HEK293 (cell line): Measurements from ENCODE around the gene TAF15.

Experiments
- CTCF ChIA-PET: fragments of 350-600 bp; formaldehyde crosslinking; extraction: SDS; loops from one replicate; lab custom pipeline; 2021; ENCODE audit warnings: antibody characterized with exemption; lab: Yijun Ruan, JAX
- POLR2A ChIA-PET: fragments of 300-600 bp; formaldehyde crosslinking; extraction: SDS; loops from one replicate; lab custom pipeline; 2020; ENCODE audit warnings: antibody characterized with exemption, inconsistent platforms; lab: Yijun Ruan, JAX
- H3K27ac ChIP-seq: fragments of 200-500 bp; sonication (Bioruptor generic); 2 replicates; pipeline ENCODE4 v1.5.1; 2014; ENCODE audit warnings: low read depth, low read length, control low read depth, inconsistent platforms; ENCODE audit errors: extremely low read depth
- H3K36me3 ChIP-seq, 2 experiments: fragments of 200-500 bp in 1 of 2; sonication (Bioruptor generic) in 1 of 2; 1 replicate in 1 of 2; 2 replicates in 1 of 2; pipeline ENCODE4 v1.5.1; 2014 to 2017; ENCODE audit warnings: inconsistent platforms in 2 of 2, low read length in 2 of 2; ENCODE audit not compliant: control insufficient read depth in 2 of 2, insufficient read depth in 1 of 2
- H3K4me1 ChIP-seq: fragments of 200-500 bp; sonication (Bioruptor generic); 2 replicates; pipeline ENCODE4 v1.5.1; 2014; ENCODE audit warnings: mild to moderate bottlenecking, low read length, inconsistent platforms; ENCODE audit not compliant: control insufficient read depth, insufficient read depth
- H3K4me3 ChIP-seq: 2 replicates; pipeline ENCODE4 v1.5.1; 2011; ENCODE audit warnings: low read depth, mild to moderate bottlenecking, control low read depth, low read length, moderate library complexity
- H3K9me3 ChIP-seq: fragments of 200-500 bp; sonication (Bioruptor generic); 2 replicates; pipeline ENCODE4 v1.5.1; 2014; ENCODE audit warnings: low read depth, low read length, inconsistent platforms; ENCODE audit not compliant: control insufficient read depth, insufficient read depth
- PRDM1 ChIP-seq: fragments of 450-650 bp; formaldehyde crosslinking; IDR thresholded peaks from 2 replicates; pipeline ENCODE4; 2016; ENCODE audit warnings: missing biosample characterization, missing genetic modification characterization
- TCF7L2 ChIP-seq: IDR thresholded peaks from 2 replicates; pipeline ENCODE4 v1.6.1; 2011; ENCODE audit warnings: low read depth, mild to moderate bottlenecking, inconsistent platforms, low read length, moderate library complexity, borderline replicate concordance
- TRIM28 ChIP-seq: IDR thresholded peaks from 2 replicates; pipeline ENCODE4 v1.6.1; 2011; ENCODE audit warnings: low read length, control low read depth, borderline replicate concordance
- ZFP41 ChIP-seq: fragments of 450-650 bp; formaldehyde crosslinking; IDR thresholded peaks from 2 replicates; pipeline ENCODE4 v1.5.1; 2016; ENCODE audit warnings: missing biosample characterization, missing genetic modification characterization, borderline replicate concordance
- ZNF112 ChIP-seq: fragments of 450-650 bp; formaldehyde crosslinking; IDR thresholded peaks from 2 replicates; pipeline ENCODE4 v1.5.0; 2017; ENCODE audit warnings: missing biosample characterization, missing genetic modification characterization
- ZNF266 ChIP-seq: fragments of 450-650 bp; formaldehyde crosslinking; IDR thresholded peaks from 2 replicates; pipeline ENCODE4 v1.5.1; 2016; ENCODE audit warnings: missing biosample characterization, missing genetic modification characterization, low read depth
- ZNF302 ChIP-seq: fragments of 450-650 bp; formaldehyde crosslinking; IDR thresholded peaks from 2 replicates; pipeline ENCODE4 v1.5.1; 2016; ENCODE audit warnings: missing biosample characterization, missing genetic modification characterization, low read depth
- ZNF514 ChIP-seq: fragments of 450-650 bp; formaldehyde crosslinking; IDR thresholded peaks from 2 replicates; pipeline ENCODE4 v1.5.1; 2016; ENCODE audit warnings: missing biosample characterization, missing genetic modification characterization
- ZNF596 ChIP-seq: fragments of 450-650 bp; IDR thresholded peaks from 2 replicates; pipeline ENCODE4 v1.5.0; 2018; ENCODE audit warnings: missing biosample characterization, mild to moderate bottlenecking, missing genetic modification characterization, moderate library complexity
- ZNF624 ChIP-seq: fragments of 450-650 bp; formaldehyde crosslinking; IDR thresholded peaks from 2 replicates; pipeline ENCODE4 v1.5.1; 2017; ENCODE audit warnings: missing biosample characterization, missing genetic modification characterization
- TF ChIP-seq, protein P1 (sequence below): fragments of 450-650 bp; formaldehyde crosslinking; IDR thresholded peaks from 2 replicates; pipeline ENCODE4 v1.5.1; 2016; ENCODE audit warnings: missing biosample characterization, missing genetic modification characterization
- TF ChIP-seq, protein P2 (sequence below): fragments of 450-650 bp; IDR thresholded peaks from 2 replicates; pipeline ENCODE4 v1.5.1; 2018; ENCODE audit warnings: missing biosample characterization, missing genetic modification characterization
- TF ChIP-seq, protein P3 (sequence below): fragments of 450-650 bp; formaldehyde crosslinking; IDR thresholded peaks from 2 replicates; pipeline ENCODE4 v1.5.1; 2017; ENCODE audit warnings: missing biosample characterization, missing genetic modification characterization
- TF ChIP-seq, protein P4 (sequence below): fragments of 450-650 bp; formaldehyde crosslinking; IDR thresholded peaks from 2 replicates; pipeline ENCODE4 v1.5.1; 2016; ENCODE audit warnings: missing biosample characterization, missing genetic modification characterization
- TF ChIP-seq, protein P5 (sequence below): fragments of 450-650 bp; formaldehyde crosslinking; IDR thresholded peaks from 2 replicates; pipeline ENCODE4 v1.5.1; 2016; ENCODE audit warnings: missing biosample characterization, missing genetic modification characterization
- TF ChIP-seq, protein P6 (sequence below): fragments of 450-650 bp; formaldehyde crosslinking; IDR thresholded peaks from 2 replicates; pipeline ENCODE4 v1.5.1; 2016; ENCODE audit warnings: missing biosample characterization, missing genetic modification characterization

Gene TAF15

DNA sequence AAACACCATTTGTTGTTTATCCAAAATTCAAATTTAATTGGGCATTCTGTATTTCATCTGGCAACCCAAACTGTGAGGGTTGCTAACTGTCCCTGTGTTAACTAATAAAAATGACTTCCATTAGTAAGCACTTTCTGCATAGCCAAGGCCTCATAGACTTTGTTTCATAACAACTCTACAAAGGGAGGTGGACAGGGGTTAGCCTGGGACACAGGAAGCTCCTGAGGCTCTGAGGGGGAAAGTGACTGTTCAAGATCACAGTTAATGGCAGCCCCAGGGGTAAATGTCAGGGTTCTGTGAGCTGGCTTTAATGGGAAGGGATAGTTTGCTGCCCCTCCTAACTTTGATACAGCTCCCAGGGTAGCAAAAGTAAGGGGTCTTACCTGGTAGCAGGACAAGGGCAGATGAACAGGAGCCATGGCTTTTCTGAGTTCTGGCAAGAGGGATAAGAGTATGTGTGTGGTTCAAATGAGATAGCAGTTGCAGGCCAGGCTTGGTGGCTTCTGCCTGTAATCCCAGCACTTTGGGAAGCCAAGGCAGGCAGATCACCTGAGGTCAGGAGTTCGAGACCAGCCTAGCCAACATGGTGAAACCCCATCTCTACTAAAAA, 57.2 kb downstream of the TAF15 start:
- Histone ChIP-seq H3K36me3 (peaks cover 0 to 9% of the 10 kb centered on the region in 2 experiments; a peak in 1 of 3 replicates), H3K4me3 (no peak overlapping the region), H3K9me3 (no peaks in the 10 kb centered on the region), H3K4me1 (no peaks in the 10 kb centered on the region), H3K27ac (no peak overlapping the region)
- CTCF ChIA-PET, result interaction anchor here (0.6 to 3.8 kb wide), 3 partner anchors 18 to 102 kb away, joined by 4 to 18 read pairs (median 4); no protein-coding TSS in a partner anchor
- TF ChIP-seq ZNF266 (tag by site-specific recombination), result no peak
- no peak for TF ChIP-seq ZNF112 (tag by site-specific recombination)
- no peak for TF ChIP-seq ZNF514 (tag by site-specific recombination)
- TF ChIP-seq ZNF302 (tag by site-specific recombination), result no peak
- no peak for TF ChIP-seq ZNF624 (tag by site-specific recombination)
- no peak for TF ChIP-seq PRDM1 (tag by site-specific recombination)
- TF ChIP-seq ZFP41, result no peak
- TF ChIP-seq, protein P1, sequence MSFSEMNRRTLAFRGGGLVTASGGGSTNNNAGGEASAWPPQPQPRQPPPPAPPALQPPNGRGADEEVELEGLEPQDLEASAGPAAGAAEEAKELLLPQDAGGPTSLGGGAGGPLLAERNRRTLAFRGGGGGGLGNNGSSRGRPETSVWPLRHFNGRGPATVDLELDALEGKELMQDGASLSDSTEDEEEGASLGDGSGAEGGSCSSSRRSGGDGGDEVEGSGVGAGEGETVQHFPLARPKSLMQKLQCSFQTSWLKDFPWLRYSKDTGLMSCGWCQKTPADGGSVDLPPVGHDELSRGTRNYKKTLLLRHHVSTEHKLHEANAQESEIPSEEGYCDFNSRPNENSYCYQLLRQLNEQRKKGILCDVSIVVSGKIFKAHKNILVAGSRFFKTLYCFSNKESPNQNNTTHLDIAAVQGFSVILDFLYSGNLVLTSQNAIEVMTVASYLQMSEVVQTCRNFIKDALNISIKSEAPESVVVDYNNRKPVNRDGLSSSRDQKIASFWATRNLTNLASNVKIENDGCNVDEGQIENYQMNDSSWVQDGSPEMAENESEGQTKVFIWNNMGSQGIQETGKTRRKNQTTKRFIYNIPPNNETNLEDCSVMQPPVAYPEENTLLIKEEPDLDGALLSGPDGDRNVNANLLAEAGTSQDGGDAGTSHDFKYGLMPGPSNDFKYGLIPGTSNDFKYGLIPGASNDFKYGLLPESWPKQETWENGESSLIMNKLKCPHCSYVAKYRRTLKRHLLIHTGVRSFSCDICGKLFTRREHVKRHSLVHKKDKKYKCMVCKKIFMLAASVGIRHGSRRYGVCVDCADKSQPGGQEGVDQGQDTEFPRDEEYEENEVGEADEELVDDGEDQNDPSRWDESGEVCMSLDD (tag by site-specific recombination), result no peak
- TF ChIP-seq, protein P2, sequence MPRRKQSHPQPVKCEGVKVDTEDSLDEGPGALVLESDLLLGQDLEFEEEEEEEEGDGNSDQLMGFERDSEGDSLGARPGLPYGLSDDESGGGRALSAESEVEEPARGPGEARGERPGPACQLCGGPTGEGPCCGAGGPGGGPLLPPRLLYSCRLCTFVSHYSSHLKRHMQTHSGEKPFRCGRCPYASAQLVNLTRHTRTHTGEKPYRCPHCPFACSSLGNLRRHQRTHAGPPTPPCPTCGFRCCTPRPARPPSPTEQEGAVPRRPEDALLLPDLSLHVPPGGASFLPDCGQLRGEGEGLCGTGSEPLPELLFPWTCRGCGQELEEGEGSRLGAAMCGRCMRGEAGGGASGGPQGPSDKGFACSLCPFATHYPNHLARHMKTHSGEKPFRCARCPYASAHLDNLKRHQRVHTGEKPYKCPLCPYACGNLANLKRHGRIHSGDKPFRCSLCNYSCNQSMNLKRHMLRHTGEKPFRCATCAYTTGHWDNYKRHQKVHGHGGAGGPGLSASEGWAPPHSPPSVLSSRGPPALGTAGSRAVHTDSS, result no peak
- no peak for TF ChIP-seq TRIM28
- TF ChIP-seq, protein P3, sequence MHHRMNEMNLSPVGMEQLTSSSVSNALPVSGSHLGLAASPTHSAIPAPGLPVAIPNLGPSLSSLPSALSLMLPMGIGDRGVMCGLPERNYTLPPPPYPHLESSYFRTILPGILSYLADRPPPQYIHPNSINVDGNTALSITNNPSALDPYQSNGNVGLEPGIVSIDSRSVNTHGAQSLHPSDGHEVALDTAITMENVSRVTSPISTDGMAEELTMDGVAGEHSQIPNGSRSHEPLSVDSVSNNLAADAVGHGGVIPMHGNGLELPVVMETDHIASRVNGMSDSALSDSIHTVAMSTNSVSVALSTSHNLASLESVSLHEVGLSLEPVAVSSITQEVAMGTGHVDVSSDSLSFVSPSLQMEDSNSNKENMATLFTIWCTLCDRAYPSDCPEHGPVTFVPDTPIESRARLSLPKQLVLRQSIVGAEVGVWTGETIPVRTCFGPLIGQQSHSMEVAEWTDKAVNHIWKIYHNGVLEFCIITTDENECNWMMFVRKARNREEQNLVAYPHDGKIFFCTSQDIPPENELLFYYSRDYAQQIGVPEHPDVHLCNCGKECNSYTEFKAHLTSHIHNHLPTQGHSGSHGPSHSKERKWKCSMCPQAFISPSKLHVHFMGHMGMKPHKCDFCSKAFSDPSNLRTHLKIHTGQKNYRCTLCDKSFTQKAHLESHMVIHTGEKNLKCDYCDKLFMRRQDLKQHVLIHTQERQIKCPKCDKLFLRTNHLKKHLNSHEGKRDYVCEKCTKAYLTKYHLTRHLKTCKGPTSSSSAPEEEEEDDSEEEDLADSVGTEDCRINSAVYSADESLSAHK (tag by site-specific recombination), result no peak
- POLR2A ChIA-PET, result interaction anchor here (0.6 kb wide), 1 partner anchor 67 kb away, joined by 4 read pairs; no protein-coding TSS in a partner anchor

DNA sequence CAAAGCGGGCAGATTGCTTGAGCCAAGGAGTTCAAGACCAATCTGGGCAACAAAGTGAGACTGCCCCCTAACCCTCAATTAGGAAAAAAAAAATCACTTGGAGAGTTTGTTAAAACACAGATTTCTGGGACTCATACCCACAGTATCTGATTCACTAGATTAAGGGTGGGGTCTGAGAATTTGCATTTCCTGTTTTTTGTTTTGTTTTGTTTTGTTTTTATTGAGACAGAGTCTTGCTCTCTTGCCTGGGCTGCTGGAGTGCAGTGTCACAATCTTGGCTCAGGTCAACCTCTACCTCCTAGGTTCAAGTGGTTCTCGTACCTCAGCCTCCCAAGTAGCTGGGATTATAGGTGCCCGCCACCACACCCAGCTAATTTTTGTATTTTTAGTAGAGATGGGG, 58.3 kb downstream of the TAF15 start:
- peaks cover 0 to 9% of the 10 kb centered on the region in 2 experiments; a peak in 1 of 3 replicates for H3K36me3 ChIP-seq
- ChIA-PET CTCF (interaction anchor here (0.5 kb wide), 1 partner anchor 727 kb away, joined by 3 read pairs; no protein-coding TSS in a partner anchor), POLR2A (no interaction called here)
- H3K4me3 ChIP-seq, result no peak overlapping the region
- no peaks in the 10 kb centered on the region for H3K4me1 ChIP-seq
- no peak overlapping the region for H3K27ac ChIP-seq
- no peaks in the 10 kb centered on the region for H3K9me3 ChIP-seq
- TF ChIP-seq, protein P4, sequence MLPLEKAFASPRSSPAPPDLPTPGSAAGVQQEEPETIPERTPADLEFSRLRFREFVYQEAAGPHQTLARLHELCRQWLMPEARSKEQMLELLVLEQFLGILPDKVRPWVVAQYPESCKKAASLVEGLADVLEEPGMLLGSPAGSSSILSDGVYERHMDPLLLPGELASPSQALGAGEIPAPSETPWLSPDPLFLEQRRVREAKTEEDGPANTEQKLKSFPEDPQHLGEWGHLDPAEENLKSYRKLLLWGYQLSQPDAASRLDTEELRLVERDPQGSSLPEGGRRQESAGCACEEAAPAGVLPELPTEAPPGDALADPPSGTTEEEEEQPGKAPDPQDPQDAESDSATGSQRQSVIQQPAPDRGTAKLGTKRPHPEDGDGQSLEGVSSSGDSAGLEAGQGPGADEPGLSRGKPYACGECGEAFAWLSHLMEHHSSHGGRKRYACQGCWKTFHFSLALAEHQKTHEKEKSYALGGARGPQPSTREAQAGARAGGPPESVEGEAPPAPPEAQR (tag by site-specific recombination), result no peak
- TF ChIP-seq, protein P5, sequence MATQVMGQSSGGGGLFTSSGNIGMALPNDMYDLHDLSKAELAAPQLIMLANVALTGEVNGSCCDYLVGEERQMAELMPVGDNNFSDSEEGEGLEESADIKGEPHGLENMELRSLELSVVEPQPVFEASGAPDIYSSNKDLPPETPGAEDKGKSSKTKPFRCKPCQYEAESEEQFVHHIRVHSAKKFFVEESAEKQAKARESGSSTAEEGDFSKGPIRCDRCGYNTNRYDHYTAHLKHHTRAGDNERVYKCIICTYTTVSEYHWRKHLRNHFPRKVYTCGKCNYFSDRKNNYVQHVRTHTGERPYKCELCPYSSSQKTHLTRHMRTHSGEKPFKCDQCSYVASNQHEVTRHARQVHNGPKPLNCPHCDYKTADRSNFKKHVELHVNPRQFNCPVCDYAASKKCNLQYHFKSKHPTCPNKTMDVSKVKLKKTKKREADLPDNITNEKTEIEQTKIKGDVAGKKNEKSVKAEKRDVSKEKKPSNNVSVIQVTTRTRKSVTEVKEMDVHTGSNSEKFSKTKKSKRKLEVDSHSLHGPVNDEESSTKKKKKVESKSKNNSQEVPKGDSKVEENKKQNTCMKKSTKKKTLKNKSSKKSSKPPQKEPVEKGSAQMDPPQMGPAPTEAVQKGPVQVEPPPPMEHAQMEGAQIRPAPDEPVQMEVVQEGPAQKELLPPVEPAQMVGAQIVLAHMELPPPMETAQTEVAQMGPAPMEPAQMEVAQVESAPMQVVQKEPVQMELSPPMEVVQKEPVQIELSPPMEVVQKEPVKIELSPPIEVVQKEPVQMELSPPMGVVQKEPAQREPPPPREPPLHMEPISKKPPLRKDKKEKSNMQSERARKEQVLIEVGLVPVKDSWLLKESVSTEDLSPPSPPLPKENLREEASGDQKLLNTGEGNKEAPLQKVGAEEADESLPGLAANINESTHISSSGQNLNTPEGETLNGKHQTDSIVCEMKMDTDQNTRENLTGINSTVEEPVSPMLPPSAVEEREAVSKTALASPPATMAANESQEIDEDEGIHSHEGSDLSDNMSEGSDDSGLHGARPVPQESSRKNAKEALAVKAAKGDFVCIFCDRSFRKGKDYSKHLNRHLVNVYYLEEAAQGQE (tag by site-specific recombination), result no peak
- TF ChIP-seq, protein P6, sequence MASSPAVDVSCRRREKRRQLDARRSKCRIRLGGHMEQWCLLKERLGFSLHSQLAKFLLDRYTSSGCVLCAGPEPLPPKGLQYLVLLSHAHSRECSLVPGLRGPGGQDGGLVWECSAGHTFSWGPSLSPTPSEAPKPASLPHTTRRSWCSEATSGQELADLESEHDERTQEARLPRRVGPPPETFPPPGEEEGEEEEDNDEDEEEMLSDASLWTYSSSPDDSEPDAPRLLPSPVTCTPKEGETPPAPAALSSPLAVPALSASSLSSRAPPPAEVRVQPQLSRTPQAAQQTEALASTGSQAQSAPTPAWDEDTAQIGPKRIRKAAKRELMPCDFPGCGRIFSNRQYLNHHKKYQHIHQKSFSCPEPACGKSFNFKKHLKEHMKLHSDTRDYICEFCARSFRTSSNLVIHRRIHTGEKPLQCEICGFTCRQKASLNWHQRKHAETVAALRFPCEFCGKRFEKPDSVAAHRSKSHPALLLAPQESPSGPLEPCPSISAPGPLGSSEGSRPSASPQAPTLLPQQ, result no peak
- TF ChIP-seq TCF7L2, result no peak
- no peak for TF ChIP-seq ZNF596 (tag by site-specific recombination)
- TF ChIP-seq, all 188 proteins: peak for 0
